NOMO-1 treated with dmso at 0.1 percent for 144 hours (cell line): ENCODE data around the gene RAN.
"Not testable (repeated sequence)": the region's sequence is repeated elsewhere in the genome, so short reads cannot be mapped to it uniquely, and the experiment has no call there.

Source experiments
- DNase-seq: peaks from one replicate; lab custom pipeline; 2025; ENCODE audit not compliant: unreplicated experiment; lab: John Stamatoyannopoulos, UW

RAN gene

DNA sequence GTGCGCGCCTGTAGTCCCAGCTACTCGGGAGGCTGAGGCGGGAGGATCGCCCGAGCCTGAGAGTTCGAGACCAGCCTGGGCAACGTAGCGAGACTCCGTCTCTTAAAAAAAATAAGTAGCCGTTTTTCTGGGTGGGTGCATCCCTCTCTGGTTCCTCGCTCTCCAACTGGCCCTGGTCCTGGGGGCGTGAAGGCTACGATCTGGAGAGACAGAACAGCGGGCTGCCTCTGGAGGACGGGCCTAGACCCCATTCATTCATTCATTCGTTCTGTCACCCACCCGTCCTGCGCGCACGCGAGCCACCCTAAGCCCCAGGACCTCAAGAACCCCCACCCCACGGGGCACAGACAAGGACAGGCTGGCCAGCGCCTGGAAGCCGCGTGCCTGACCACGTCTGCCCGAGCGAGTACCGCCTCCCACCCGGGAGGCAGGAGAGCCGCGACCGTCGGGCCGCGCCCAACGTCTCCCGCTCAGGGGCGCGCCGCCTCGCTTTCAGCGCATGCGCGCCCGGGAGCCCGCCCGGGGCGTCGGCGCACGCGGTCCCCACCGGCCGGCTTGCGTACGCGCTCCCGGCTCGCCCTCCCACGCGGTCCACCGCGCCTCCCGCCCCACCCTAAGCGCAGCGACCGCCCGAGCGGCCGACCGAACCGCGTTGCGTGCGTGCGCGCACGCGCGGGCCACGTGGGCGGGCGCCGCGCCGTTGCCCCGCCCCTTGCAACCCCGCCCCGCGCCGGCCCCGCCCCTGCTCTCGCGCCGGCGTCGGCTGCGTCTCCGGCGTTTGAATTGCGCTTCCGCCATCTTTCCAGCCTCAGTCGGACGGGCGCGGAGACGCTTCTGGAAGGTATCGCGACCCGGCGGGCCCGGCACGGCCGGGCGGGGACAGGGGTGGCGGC, at the start of gene RAN:
Gene RAN, plus strand, starts transcription at position 781 of the 893 bp plus-strand sequence. CDS start 528 bp downstream, outside the sequence.
- DNase-seq: peak; percentile 82

DNA sequence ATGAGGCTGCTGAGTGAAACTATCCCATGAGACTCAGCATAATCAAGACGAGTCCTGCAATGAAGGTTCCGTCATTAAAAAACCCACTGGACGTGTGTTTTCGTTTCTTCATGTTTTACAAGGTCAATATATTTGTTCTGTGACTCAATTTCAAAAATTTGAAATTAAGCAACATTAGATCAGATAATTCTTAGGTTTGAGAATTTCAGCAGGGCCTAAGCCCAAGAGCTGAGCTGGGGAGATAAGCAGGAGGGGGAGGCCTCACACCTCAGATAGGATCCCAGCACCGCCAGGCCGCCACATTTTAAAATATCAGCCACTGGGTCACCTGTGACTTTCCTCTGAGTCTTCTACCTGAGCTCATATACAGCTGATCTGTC, 46.1 kb upstream of the RAN start:
- no peak for DNase-seq

DNA sequence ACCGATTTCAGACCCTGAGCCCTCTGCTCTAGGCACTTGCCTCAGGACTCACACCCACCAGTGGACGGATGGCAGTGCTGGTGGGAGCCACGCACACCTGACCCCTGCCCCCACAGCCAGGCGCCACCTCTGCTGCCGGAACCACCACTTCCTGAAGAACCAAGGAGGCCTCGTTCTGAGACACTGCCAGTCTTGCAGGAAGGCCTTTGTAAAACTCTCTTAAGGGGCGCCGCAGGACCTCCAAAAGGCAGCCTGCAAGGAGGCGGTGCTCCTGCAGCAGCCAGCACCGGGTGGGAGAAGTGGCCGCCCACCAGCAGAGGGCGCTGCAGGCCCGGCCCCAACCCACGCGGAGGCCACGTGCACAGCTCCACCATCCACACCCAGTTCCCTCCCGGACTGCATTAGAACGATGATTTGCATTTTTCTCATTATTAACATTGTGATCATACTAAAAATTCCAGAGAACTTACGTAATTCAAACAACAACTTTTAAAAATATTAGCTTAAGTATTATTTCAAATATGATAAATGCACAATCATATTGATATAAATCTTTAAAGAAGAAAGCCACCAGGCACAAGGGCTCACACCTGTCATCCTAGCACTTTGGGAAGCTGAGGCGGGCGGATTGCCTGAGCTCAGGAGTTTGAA, 45.6 kb upstream of the RAN start:
- no peak for DNase-seq

DNA sequence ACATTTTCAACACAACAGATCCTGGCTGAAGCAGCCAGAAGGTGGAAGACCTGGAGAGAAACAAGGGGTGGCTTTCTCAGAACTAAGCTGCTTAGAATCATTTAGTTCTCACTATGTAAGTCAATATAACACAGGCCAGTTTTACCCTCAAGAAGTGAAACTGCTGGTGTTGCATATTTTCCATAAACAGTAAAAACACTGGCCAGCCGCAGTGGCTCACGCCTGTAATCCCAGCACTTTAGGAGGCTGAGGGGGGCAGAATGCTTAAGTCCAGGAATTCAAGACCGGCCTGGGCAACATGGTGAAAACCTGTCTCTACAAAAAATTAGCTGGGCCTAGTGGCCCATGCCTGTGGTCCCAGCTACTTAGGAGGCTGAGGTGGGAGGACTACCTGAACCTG, 44.4 kb upstream of the RAN start:
- no peak for DNase-seq

DNA sequence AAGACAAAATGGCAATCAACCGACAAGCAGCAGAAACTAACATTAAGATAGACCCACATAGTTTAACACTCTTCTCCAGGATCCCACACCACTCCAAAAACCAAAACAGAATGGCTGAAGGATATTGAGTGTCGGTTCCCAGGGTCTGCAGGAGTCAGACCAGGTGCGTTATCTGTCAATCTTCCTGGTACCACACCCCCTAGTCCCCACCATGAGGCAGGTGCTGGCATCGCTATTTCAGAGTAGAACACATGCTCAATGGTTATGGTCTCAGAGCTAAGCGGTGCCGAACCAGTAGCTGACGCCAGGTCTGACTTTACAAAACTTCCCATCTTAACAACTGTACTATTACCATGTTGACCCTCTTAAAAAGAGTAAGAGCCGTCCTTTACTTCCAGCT, 43.0 kb upstream of the RAN start:
- no peak for DNase-seq

DNA sequence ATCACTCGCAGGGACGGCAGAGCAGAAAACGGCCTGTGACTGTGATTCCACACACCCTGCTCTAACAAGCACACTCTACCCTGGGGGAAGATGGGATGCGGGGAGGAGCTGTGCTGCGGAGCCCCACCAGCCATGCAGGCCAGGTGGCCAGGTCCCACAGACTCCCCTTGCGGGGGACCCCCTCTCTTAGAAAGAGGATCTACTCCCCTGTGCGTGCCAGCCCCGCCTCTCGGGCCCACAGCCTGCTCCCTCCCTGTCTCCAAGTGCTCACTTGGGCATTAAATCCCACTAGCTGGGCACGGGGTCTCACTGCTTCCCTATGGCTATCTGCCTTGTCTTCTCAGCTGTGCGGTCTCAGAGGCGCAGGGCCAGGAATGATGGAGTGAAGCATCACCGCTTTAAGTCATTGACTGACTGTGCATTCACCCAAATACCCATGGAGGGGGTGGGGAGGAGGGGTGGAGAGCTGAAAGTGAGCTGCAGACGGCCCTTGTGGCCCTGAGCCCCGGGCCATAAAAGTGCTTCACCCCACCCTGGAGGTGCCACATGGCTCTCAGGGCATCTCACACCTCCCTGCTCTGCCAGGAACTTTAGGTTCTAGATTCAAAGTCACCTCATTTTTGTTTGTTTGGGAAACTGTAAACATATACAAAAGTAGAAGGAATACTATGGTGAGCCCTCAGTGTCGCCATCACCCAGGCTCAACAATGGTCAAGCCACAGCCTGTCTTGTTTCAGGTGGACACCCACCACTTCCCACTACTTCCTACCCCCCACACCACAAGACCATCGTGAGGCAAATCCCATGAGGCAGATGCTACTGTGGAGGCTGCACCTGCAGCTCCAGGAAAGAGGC, 42.2 kb upstream of the RAN start:
- no peak for DNase-seq

DNA sequence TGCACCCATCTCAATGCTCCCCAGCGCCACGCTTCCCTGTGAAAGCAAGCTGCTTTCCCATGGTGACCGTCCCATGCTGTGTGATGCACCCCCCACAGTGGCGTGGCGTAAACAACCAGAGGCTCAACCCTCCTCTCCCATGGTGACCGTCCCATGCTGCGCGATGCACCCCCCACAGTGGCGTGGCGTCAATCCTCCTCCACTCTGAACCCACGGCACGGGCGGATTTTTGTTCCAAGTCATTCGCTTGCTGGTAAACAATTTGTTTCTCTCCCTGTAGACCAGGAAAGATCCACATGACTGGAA, 41.7 kb upstream of the RAN start:
- no peak for DNase-seq

DNA sequence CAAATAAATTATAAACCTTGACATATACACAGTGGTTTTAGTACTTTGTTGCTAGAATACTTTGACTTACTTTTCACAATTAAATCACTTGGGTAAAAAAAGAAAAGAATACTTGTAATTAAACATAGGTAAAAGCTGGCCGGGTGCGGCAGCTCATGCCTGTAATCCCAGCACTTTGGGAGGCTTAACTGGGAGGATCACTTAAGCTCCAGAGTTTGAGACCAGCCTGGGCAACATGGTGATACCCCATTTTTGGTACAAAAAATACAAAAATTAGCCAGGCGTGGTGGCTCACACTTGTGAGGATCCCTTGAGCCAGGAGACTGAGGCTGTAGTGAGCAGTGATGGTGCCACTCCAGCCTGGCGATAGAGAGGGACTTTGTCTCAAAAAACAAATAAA, 40.6 kb upstream of the RAN start:
- DNase-seq: no peak

DNA sequence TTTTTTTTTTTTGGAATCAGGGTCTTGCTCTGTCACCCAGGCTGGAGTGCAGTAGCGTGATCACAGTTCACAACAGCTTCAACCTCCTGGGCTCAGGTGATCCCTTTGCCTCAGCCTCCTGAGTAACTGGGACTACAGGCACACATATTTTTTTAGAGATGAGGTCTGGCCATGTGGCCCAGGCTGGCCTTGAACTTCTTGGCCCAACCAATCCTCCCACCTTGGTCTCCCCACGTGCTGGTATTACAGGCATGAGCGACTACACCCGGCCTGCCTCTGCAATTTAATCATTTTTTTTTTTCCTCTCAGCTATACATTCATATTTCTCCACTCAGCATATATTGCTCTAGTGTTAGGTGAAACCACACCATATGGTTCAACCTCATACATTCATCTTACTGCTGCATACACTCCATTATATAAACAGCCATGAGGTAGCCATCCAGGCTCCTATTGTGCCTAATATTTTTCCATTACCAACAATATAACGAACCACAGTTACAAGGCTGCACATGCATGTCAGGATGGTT, 39.9 kb upstream of the RAN start:
- DNase-seq: no peak

DNA sequence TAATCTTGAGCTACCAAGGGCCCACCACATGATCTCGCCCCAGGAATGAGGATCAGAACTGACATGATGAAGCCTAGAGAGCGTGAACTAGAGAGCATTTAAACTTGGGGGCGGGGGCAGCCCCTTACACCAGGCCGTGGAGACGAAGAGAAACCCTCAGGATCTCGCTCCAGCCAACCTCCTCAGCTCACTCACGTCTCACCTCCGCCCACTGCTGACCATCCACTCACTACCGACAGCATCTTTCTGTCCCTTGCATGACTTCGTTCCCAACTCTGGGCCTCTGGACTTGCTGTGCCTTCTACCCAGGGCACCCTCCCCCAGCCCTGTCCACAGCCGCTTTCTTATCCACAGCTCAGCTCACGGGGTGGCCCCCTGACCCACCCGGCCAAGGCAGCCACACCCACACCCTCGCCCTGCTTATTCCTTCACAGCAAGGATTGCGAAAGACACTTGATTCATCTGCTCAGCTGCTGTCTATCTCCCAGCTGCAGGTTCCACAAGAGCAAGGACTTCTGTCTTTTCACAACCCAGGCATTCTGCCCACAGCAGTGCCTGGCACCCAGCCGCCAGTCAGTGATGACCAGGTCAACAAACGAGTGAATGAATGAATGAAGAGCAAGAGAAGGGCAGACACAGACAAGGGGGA, 39.2 kb upstream of the RAN start:
- DNase-seq: peak; percentile 27

DNA sequence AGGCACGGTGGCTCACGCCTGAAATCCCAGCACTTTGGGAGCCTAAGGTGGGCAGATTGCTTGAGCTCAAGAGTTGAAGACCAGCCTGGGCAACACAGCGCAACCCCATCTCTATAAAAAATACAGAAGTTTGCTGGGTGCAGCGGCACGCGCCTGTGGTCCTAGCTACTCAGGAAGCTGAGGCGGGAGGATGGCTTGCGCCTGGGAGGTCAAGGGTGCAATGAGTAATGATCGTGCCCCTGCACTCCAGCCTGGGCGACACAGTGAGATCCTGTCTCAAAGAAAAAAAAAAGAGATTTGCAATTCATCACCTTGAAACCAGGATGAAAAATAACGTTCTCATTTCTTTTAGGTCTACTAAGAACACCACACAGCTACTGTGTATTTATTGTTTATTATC, 36.9 kb upstream of the RAN start:
- DNase-seq: no peak

DNA sequence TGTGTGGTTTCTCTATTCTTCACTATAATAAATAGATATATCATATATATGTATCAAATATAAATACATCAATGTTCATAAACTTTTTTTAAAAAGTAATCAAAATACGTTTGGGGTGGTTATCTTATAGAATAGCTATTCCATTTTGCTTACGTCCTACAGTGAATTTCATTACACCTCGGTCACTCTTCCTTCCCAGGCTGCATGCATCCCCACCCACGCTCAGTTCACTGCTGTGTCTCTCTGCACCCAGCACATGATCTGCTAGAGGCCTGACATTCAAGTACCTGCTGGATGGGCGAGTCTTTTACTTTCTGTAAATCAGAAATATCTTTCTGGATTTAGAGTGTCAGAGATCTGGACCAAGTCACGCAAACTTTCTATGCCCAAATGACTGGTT, 36.4 kb upstream of the RAN start:
- no peak for DNase-seq

DNA sequence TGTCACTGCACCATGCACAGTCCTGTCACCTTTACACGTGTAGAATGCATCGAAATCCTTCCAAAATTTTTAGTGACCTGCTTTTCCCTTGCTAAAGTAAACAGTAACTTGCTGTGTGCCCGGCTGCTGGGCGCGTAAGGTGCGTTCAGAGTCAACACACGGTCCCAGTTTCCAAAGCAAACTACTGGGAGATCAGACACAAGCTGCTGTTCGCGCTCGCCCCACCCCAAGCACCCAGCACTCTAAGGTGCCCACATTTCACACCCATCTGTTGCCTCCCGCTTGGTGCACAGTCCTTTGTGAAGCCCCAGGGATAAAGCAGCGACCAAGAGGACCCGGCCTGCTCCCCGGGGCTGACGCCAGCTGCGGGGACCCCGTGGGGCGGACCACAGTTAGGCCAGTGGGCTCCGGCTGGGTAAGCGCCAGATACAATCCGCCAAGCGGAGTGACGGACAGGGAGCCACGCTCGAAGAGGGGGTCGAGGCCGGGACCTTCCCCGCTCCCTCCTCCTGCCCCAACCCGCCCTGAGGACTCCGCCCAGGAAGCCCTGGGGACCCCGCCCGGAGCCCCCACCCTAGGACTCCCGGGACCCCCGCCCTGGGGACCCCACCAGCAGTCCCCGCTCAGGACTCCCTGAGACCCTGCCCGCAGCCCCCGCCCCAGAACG, 33.4 kb upstream of the RAN start:
- DNase-seq: no peak

DNA sequence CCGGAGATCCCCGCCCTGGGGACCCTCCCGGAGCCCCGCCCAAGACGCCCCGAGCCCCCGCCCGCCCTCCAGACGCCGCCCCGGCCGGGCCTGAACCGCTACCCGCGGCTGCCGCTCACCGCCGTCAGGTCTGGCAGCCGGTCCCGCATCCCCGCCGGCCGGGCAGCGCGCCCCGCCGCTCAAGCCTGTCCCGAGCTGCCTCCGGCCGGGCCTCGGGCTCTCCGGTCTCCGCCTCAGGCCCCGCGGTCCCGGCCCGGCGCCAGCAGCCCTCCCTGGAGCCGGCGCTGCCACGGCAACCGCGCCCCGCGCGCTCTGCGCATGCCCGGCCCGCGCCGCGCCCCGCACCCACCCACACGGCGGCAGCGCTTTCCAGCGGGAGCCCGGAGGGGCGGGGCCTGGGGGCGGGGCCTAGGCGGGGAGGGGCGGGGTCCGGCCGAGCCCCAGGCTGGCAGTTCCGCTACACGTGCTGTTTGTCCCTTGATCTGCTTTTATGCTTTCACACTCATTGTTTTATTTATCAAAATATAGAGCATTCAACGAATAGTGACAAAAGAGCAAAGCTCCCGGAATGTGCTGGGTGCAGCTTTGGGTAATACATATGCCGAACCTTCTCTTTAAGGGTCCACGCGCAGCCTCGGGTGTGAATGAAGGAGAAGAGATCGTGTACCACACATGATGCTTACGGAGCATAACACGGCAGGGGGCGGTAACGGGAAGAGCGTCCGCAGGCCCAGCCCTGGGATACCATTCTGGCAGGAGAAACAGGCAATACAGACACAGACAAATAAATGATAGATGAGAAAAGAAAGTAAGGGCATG, 32.7 kb upstream of the RAN start, which contains the start of gene STX2:
Gene STX2, minus strand, starts transcription at position 300 of the 819 bp plus-strand sequence. Its CDS starts 151 bp downstream, at position 149.
- DNase-seq: peak; percentile 44

DNA sequence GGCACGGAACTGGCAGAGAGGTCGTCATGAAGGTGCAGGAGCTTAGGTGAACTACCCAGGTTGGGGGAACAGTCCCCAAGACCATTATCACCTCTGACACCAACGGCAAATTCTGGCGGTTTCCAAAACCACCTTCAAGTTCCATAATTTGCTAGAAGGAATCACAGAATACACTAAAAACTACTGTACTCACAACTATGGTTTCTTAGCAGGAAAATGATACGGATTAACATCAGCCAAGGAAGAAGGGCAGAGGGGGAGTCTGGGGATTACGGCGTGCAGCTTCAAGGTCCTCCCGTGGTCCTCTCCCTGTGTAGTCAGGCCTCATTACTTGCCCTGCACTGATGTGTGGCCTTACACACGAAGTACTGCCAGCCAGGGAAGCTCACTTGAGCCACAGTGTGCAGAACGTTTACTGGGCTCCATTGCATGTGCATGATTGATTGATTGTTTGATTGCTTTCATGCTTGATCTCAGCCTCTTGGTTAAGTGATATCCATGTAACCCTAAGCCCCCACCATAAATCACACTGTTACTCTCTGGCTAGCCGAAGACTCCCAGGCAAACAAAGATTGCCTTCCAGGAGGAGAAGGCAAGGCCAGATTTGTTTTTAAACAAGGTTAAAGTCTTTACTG, 32.0 kb upstream of the RAN start:
- DNase-seq: no peak

DNA sequence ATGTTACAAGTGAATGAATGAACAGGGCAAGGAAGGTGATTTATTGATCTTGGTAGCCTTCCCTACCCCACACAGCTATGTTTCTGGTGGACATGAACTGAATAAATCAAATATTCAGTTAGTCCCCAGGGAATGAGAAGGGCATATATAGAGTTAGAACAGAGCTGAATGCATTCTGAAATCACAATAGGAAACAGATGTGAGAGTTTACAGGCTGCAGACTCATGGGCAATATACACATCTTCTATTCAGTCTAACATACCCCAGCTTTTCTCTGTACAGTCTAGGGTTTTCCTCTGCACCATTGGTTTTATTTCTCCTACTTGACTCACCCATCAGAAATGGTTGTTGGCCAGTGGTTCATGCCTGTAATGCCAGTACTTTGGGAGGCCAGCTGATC, 25.5 kb upstream of the RAN start:
- no peak for DNase-seq

DNA sequence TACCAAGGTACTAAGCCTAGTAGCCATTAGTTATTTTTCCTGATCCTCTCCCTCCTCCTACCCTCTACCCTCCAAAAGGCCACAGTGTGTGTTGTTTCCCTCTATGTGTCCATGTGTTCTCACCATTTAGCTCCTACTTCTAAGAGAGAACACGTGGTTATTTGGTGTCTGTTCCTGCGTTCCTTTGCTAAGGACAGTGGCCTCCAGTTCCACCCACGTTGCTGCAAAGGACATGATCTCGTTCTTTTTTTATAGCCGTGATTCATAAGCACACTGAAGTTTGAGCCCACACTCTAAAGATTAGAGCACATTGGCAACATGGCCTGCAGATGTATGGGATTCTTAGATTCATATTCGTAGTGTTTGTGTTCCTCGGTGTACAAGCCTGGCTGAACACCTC, 24.8 kb upstream of the RAN start:
- no peak for DNase-seq

DNA sequence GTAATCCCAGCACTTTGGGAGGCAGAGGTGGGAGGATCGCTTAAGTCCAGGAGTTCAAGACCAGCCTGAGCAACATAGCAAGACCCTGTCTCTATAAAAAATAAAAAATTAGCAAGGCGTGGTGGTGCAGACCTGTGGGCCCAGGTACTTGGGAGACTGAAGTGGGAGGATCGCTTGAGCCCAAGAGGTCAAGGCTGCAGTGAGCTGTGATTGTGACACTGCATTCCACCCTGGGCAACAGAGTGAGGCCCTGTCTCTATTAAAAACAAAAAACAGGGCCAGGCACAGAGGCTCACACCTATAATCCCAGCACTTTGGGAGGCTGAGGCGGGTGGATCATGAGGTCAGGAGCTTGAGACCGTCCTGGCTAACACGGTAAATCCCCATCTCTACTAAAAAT, 23.8 kb upstream of the RAN start:
- not testable (repeated sequence) for DNase-seq

DNA sequence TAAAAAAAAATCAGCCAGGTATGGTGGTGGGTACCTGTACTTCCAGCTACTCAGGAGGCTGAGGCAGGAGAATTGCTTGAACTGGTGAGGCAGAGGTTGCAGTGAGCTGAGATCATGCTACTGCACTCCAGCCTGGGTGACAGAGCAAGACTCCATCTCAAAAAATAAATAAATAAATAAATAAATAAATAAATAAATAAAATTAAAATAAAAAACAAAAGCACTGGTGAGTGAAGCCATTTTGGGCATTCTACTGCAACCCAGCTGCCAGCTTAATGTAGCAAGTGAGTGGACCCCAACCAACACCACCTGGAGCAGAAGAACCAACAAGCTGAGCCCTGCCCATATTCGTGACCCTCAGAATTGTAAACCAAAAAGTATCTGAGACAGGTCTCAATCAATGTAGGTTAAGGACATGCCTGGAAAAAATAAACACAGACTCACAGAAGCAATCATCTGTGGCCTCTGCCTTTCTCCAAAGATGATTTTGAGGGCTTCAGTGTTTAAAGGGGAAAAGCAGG, 23.0 kb upstream of the RAN start:
- DNase-seq: not testable (repeated sequence)
